HG02588 (cell line): ENCODE data around the gene SLC34A3.
"Not testable (repeated sequence)": the region's sequence is repeated elsewhere in the genome, so short reads cannot be mapped to it uniquely, and the experiment has no call there.

Experiments used
- ATAC-seq: cut with Tn5 transposase; IDR thresholded peaks from one replicate; pipeline ENCODE4 v1.9.1; 2021; ENCODE audit warnings: mild to moderate bottlenecking, moderate library complexity; ENCODE audit not compliant: unreplicated experiment

SLC34A3 gene

DNA sequence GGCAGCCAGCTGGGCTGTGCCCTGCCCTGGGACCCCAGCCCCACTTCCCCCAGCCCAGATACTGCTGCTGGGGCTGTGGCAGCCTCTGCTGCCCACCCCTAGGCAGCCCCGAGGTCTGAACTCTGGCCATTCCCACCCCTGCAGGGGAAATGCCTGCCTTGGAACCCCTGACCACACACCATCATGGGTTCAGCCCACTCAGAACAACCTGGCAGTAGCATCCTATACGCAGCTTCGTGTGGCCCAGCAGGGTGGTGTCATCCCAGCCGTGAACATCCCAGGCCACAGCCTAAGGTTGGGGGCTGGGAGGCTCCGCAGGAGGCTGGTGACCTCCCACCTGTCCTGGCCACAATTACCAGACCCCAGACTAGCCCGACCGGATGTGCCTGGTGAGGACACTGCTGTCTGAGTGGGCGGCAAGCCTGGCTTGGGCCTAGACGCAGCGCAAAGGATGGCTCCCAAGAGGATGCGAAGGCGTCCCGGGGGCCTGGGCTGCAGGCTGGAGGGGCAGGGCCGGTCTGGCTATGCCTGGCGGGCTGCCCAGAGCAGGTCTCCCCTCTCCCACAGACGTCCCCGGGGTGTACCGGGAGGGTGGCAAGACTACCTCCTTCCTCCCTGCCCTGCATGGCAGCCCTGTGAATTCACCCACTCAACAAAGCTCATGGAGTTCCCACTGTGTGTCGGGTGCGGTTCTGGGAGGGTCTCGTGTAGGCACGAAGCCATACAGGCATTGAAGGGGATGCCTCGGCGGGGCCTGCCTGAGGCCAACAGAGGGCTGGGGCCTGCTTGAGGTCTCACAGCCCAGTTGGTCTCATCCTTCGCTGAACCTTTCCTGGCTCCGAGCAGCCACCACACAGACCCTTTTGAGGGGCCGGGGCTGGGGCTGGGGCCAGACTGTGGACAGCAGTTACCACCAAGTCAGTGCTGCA is 1.5 kb upstream of the SLC34A3 start:
- no peak for ATAC-seq

- ATAC-seq: no peak
Measured at GRCh38 chr9:137229903-137230704, 597 bp upstream of the SLC34A3 start.

DNA sequence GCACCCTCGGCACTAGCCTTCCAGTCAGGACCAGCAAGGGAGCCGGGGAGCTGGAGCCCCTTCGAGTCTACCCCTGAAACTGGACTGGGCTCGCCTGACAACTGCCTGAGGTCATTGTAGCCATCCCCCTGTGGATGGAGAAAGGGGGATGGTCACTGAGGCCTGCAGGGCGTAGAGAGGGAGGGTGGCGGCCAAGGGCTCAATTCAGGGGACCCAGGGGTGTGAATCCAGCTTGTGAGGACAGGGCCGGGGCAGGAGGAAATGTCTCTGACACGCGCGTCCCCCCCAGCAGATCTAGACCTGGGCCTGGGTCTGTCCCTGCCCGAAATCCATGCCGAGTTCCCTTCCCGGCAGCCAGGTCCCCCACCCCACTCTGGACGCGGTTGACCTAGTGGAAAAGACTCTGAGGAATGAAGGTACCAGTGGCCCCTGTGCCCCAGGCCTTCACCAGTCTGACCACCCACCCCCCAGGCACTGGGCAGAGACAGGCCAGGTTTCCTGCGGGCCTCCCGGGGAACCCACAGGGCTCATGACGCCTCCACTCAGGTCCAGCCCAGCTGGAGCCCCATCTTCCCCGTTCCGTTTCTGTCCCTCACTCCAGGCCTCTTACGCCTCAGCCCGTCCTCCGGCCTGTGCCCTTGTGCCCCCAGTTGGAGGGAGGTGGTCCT is 805 bp downstream of the SLC34A3 start:
- no peak for ATAC-seq

DNA sequence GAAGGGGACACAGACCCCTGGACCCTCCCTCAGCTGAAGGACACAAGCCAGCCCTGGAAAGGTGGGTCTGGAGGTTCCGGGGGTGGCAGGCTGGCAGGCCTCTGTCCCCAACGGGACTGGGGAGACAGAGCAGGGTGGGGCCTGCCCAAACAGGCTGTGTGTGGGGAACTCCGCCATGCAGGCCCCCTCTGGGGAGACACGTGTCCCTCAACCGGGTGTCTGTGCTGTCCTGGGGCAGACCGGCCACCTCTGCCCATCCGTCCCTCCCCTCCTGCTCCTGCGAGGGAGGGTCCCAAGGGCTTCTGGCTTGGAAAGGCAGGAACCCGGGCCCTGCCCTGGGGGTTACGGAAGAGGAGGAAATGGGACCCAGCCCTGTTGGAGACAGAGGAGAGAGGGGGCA is 1.4 kb downstream of the SLC34A3 start:
- no peak for ATAC-seq

DNA sequence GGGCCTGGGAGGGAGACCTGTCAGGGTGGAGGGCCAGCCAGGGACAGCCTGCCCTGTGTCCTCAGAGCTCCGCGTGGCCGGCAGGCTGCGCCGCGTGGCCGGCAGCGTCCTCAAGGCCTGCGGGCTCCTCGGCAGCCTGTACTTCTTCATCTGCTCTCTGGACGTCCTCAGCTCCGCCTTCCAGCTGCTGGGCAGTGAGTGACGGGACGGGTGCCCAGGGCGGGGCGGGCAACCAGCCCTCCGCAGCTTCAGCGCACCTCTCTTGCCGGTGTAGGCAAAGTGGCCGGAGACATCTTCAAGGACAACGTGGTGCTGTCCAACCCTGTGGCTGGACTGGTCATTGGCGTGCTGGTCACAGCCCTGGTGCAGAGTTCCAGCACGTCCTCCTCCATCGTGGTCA is 1.8 kb downstream of the SLC34A3 start:
- ATAC-seq: no peak

DNA sequence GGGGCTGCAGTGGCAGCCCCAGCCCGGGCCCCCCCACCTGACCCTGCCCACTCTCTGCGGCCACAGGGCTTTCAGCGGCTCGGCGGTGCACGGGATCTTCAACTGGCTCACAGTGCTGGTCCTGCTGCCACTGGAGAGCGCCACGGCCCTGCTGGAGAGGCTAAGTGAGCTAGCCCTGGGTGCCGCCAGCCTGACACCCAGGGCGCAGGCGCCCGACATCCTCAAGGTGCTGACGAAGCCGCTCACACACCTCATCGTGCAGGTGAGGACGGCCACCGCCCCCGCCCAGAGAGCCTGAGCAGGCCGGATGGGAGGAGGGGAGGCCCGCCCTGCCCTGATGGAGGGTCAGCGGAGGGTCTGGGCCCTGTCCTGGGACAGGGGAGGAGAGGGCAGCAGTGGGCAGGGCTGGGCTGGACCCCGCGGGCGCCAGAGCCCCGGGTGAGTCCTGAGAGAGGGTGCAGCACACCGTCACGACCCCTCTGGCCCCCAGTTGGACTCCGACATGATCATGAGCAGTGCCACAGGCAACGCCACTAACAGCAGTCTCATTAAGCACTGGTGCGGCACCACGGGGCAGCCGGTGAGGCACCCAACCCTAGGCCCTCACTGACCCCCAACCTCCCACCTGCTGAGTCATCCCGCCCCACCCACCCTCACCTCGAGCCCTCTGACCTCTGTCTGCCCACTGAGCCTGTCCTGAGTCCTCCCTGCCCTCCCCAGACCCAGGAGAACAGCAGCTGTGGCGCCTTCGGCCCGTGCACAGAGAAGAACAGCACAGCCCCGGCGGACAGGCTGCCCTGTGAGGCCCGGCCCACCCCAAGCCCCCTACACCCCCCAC is 2.7 kb downstream of the SLC34A3 start:
- ATAC-seq: no peak

DNA sequence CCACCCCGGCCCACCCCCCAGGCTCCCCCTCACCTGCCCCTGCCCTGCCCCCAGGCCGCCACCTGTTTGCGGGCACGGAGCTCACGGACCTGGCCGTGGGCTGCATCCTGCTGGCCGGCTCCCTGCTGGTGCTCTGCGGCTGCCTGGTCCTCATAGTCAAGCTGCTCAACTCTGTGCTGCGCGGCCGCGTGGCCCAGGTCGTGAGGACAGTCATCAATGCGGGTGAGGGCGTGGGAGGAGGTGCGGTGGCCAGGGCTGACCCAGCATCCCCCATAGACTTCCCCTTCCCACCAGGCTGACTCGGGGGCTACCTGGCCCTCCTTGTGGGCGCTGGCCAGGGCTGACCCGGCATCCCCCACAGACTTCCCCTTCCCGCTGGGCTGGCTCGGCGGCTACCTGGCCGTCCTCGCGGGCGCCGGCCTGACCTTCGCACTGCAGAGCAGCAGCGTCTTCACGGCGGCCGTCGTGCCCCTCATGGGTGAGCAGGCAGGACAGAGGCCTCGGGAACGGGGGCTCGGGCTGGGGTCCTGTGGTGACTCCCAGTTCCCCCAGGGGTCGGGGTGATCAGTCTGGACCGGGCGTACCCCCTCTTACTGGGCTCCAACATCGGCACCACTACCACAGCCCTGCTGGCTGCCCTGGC is 3.5 kb downstream of the SLC34A3 start:
- no peak for ATAC-seq

DNA sequence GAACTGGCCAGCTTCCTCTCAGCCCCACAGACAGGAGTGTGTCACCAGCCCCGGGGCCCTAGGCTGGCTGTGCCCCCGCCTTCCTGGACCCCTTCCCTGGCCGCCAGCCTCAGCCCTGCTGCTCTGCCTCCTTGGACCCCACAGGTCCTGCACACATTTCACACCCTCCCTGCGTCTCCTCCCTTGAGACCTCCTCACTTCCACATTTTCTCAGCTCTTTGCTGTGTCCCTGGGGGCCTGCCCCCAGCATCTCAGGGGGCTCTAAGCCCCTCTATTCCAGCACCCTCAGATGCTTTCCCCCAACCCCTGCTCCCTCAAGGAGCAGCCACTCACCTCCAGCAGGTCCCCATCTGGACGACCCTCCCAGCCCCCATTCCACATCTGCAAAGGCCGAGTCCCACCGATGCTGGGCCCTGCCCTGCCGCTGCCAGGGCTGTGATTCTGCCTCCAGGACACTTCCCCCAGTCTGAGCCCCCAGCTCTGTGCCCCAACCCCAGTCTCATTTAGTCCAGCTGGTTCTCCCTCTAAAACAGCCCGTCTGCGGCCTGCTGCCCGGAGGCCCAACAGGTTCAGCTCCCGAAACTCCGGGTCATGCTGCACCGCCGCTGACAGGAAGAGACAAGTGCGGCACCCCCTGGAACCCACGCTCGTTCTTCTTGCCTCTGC is 4.2 kb downstream of the SLC34A3 start:
- ATAC-seq: no peak

GRCh38 chr9:137235424-137236237 is 4.9 kb downstream of the SLC34A3 start:
- ATAC-seq: no peak

DNA sequence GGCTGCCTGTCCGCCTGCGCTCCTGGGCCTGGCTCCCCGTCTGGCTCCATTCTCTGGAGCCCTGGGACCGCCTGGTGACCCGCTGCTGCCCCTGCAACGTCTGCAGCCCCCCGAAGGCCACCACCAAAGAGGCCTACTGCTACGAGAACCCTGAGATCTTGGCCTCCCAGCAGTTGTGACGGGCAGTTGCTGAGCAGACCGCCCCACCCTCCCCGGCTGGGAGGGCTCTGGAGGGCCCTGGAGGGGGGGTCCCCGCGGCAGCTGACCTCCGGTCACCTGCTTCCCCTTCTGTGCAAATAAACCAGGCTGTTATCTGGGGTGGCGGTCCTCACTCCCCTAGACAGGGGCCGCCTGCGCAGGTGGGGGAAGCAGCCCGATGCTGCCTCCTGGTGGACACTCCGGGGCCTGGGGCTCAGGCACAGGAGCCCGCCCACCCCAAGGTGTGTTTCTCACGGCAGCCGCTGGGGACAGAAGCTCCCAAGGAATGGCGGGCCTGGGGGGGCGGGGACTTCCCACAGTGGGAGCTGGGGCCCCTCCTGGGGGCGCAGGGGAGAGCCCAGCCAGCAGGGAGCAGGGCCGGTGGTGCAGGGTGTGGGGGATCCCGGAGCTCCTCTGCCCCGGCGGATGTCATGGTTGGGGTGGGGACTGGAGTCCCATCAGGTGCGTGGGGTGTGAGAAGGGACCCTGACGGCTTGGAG is 5.7 kb downstream of the SLC34A3 start:
- ATAC-seq: no peak

- ATAC-seq: no peak
Measured at GRCh38 chr9:137236936-137237421, 6.3 kb downstream of the SLC34A3 start.

GRCh38 chr9:137237759-137238726 is 7.3 kb downstream of the SLC34A3 start:
- ATAC-seq: no peak

DNA sequence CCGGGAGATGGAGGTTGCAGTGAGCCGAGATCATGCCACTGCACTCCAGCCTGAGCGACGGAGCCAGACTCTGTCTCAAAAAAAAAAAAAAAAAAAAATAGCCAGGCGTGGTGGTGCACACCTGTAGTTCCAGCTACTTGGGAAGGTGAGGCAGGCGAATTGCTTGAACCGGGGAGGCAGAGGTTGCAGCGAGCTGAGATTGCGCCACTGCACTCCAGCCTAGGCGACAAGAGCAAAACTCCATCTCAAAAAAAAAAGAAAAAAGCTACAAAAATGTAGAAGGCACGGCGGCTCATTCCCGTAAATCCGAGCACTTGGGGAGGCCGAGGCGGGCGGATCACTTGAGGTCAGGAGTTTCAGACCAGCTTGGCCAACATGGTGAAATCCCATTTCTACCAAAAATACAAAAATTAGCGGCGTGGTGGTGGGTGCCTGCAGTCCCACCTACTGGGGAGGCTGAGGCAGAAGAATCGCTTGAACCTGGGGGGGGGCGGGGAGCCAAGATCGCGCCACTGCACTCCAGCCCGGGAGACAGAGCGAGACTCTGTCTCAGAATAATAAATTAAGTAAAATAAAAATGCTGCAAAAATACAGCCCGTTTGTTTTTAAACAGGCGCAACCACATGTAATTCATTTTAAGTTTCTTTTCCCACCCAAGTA is 9.0 kb downstream of the SLC34A3 start:
- not testable (repeated sequence) for ATAC-seq

DNA sequence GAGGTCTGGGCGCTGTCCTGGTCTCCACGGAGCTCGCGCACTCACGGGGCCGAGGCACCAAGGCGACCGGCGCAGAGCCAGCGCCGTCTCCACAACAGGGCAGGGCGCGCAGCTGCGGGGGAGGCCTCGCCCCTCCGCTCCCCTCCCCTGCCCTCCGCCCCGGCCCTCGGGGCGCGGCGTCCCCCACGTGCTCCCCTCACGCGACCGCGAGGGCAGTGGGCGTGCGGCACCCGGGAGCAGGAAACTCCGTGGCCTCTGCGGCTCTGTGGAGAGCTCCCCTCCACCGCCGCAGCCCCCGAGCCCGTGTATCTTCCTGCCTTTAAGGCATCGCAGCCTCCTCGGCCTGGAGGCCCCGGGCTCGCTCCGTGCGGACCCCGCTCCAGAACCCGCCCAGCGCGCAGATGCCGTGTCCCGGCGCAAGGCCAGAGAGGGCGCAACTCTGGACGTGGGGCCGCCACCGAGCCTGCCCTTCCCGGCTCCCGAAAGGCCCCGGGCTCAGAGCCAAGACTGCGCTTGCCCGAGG is 9.7 kb downstream of the SLC34A3 start:
- ATAC-seq: peak; percentile 22

DNA sequence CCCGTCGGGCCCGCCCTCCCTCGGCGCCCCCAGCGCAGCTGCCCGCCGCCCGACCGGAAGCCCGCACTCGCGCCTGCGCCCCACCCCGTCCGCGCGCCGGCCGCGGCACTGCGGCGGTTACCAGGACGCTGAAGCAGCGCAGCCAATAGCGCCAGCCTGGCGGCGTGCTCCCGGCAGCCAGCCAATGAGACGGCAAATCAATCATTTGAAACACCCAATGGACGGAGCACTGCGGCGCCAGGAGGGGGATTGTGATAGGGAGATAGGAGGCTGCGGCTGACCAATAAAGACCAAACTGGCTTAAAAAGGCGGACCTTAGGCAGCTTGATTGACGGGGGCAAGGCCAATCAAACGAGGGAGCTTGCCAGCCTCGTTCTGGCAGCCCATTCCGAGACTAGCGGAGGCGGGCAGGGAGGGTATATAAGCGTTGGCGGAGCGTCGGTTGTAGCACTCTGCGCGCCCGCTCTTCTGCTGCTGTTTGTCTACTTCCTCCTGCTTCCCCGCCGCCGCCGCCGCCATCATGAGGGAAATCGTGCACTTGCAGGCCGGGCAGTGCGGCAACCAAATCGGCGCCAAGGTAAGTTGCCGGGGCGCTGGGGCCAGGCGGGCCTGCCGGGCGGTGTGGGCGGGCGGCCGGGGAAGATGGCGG is 10.3 kb downstream of the SLC34A3 start, which contains the start of gene TUBB4B:
Gene TUBB4B (plus strand): TSS at position 447 of the 649 bp plus-strand sequence. CDS start 74 bp downstream, at position 521.
- peak; percentile 67 for ATAC-seq
